ENCODE results near the gene VEPH1.

DNA sequence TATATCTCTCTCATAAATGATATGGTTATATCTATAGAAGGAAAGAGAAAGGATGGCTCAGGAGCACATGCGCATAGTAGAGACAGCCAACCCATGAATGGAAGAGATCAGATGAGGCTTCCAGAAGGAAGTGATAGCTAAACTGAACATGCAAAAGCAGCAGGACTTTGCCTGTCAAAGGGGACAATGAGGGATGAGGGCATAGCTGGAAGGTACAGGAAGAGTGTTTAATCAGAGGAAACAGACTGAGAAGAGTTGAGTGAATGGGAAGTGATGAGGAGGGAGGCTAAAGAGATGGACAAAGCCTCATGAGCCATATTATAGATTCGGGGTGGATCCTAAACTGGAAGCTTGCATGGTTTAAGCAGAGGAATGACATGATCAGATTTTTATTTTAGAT, 26.5 kb upstream of the VEPH1 start:
- TF ChIP-seq, protein P1, sequence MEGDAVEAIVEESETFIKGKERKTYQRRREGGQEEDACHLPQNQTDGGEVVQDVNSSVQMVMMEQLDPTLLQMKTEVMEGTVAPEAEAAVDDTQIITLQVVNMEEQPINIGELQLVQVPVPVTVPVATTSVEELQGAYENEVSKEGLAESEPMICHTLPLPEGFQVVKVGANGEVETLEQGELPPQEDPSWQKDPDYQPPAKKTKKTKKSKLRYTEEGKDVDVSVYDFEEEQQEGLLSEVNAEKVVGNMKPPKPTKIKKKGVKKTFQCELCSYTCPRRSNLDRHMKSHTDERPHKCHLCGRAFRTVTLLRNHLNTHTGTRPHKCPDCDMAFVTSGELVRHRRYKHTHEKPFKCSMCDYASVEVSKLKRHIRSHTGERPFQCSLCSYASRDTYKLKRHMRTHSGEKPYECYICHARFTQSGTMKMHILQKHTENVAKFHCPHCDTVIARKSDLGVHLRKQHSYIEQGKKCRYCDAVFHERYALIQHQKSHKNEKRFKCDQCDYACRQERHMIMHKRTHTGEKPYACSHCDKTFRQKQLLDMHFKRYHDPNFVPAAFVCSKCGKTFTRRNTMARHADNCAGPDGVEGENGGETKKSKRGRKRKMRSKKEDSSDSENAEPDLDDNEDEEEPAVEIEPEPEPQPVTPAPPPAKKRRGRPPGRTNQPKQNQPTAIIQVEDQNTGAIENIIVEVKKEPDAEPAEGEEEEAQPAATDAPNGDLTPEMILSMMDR (IDR thresholded peaks at IDR 0.05): no peak
- TF ChIP-seq POLR2A (IDR thresholded peaks at IDR 0.05): no peak

All from body of pancreas (tissue), 4 donors.